Limb (tissue), 2 donors: Measurements from ENCODE around the gene DGCR2.
A peak's percentile ranks its signal among the peaks of the same experiment; 100 is the strongest.
"Not testable (repeated sequence)": the region's sequence is repeated elsewhere in the genome, so short reads cannot be mapped to it uniquely, and the experiment has no call there.

Experiments used
- DNase-seq, 2 donors: peaks; one replicate each; pipeline ENCODE4 v3.0.0-alpha.2; 2016; ENCODE audit errors: extremely low spot score in 2 of 2

DGCR2 gene

GRCh38 chr22:19032898-19033567 lies 89.2 kb downstream of the DGCR2 start:
- DNase-seq = peak in 1 of 2 donors; percentile 20

- DNase-seq = not testable (repeated sequence)
Observed at GRCh38 chr22:19032156-19032785, 89.9 kb downstream of the DGCR2 start.

- not testable (repeated sequence) for DNase-seq
Observed at GRCh38 chr22:19030889-19031252, 91.3 kb downstream of the DGCR2 start.

GRCh38 chr22:19030226-19030888 lies 91.9 kb downstream of the DGCR2 start:
- peak in 1 of 2 donors; percentile 29 for DNase-seq

GRCh38 chr22:19029113-19030103 lies 92.8 kb downstream of the DGCR2 start:
- peak in 1 of 2 donors; percentile 39 for DNase-seq

- not testable (repeated sequence) for DNase-seq
Observed at GRCh38 chr22:19028060-19028455, 94.2 kb downstream of the DGCR2 start.

GRCh38 chr22:19027371-19028059 lies 94.7 kb downstream of the DGCR2 start:
- DNase-seq = peak in 1 of 2 donors; percentile 23

- not testable (repeated sequence) for DNase-seq
Observed at GRCh38 chr22:19026080-19026479, 96.1 kb downstream of the DGCR2 start.

- not testable (repeated sequence) for DNase-seq
Observed at GRCh38 chr22:19024956-19025489, 97.2 kb downstream of the DGCR2 start.

GRCh38 chr22:19023931-19024330 lies 98.3 kb downstream of the DGCR2 start:
- DNase-seq = not testable (repeated sequence)

- DNase-seq = no peak
Observed at GRCh38 chr22:19022755-19023154, 99.5 kb downstream of the DGCR2 start.

GRCh38 chr22:19019679-19020032 lies 102.6 kb downstream of the DGCR2 start:
- no peak for DNase-seq

GRCh38 chr22:19019029-19019678 lies 103.1 kb downstream of the DGCR2 start:
- no peak for DNase-seq

- DNase-seq = no peak
Observed at GRCh38 chr22:19018256-19018655, 104.0 kb downstream of the DGCR2 start.

- no peak for DNase-seq
Observed at GRCh38 chr22:19016081-19016766, 106.0 kb downstream of the DGCR2 start.

GRCh38 chr22:19014886-19015285 lies 107.3 kb downstream of the DGCR2 start:
- DNase-seq = no peak

- DNase-seq = not testable (repeated sequence)
Observed at GRCh38 chr22:19013881-19014598, 108.2 kb downstream of the DGCR2 start.

GRCh38 chr22:19013411-19013810 lies 108.8 kb downstream of the DGCR2 start:
- not testable (repeated sequence) for DNase-seq
